Measurements from ENCODE around the gene CMYA5. TPM values are rescaled to one million over a fixed set of nuclear protein-coding genes. Genes with fewer than 3 reads are reported as not detected.
A peak's percentile ranks its signal among the peaks of the same experiment; 100 is the strongest.
"Not testable (repeated sequence)": the region's sequence is repeated elsewhere in the genome, so short reads cannot be mapped to it uniquely, and the experiment has no call there.

CMYA5 gene
- total RNA-seq, 2 experiments from 2014 or later = 0.13 to 0.16 TPM

DNA sequence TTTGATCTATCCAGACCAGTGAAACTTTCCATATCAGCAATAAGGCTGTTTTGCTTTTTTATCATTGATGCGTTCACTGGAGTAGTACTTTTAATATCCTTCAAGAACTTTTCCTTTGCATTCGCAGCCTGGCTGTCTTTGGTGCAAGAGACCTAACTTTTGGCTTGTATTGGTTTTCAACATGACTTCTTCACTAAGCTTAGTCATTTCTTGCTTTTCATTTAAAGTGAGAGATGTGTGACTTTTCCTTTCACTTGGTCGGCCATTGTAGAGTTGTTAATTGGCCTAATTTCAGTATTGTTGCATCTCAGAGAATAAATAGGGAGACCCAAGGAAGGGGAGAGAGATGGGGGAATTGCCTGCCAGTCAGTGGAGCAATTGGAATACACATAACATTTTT is 26.4 kb upstream of the CMYA5 start:
- POLR2A ChIA-PET = no interaction called here
- intact Hi-C loops (cut with micrococcal nuclease) = no loop called here
- Mint-ChIP-seq H3K36me3 (ENCODE audit: low read depth) (peaks cover 35% of the 10 kb centered on the region), H3K27ac (no peak overlapping the region), H3K27me3 (no peaks in the 10 kb centered on the region), H3K9me3 (no peaks in the 10 kb centered on the region), H3K4me1 (ENCODE audit: low read depth) (peaks cover 15% of the 10 kb centered on the region), H3K4me3 (no peak overlapping the region)
- TF ChIP-seq, protein P1, sequence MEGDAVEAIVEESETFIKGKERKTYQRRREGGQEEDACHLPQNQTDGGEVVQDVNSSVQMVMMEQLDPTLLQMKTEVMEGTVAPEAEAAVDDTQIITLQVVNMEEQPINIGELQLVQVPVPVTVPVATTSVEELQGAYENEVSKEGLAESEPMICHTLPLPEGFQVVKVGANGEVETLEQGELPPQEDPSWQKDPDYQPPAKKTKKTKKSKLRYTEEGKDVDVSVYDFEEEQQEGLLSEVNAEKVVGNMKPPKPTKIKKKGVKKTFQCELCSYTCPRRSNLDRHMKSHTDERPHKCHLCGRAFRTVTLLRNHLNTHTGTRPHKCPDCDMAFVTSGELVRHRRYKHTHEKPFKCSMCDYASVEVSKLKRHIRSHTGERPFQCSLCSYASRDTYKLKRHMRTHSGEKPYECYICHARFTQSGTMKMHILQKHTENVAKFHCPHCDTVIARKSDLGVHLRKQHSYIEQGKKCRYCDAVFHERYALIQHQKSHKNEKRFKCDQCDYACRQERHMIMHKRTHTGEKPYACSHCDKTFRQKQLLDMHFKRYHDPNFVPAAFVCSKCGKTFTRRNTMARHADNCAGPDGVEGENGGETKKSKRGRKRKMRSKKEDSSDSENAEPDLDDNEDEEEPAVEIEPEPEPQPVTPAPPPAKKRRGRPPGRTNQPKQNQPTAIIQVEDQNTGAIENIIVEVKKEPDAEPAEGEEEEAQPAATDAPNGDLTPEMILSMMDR (IDR thresholded peaks at IDR 0.05) = no peak
- ATAC-seq (peak; percentile 34), DNase-seq (no peak)
- CTCF ChIA-PET = interaction anchor here (0.9 to 1.6 kb wide), 2 partner anchors 33 to 111 kb away, joined by 3 read pairs; no protein-coding TSS in a partner anchor

DNA sequence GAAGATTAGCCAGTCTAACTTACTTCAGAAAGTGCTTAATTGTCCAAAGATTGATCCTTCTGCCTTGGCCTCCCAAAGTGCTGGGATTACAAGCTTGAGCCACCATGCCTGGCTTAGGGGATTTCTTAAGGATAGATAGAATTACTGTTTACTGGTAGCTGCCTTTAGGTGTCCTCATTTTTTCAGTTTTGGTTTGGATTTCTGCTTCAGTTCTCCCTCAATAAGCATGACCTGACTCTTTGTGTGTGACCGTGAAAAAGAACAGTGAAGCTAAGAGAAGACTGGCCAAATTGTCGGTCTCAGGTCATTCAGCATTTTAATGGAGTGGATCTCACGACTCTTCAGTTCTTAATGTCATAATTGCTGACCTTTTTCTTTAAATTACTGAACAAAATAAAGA is 22.9 kb upstream of the CMYA5 start:
- ChIA-PET POLR2A (no interaction called here), CTCF (interaction anchor here (0.9 to 1.5 kb wide), 4 partner anchors 8 to 642 kb away, joined by 3 to 5 read pairs (median 4); no protein-coding TSS in a partner anchor)
- no peaks in the 10 kb centered on the region for H3K9me3 Mint-ChIP-seq
- H3K4me1 Mint-ChIP-seq (ENCODE audit: low read depth) = peaks cover 15% of the 10 kb centered on the region
- TF ChIP-seq, protein P1 (IDR thresholded peaks at IDR 0.05) = no peak
- peak overlapping the region; percentile 13 for H3K27ac Mint-ChIP-seq
- H3K4me3 Mint-ChIP-seq = no peak overlapping the region
- DNase-seq (no peak), ATAC-seq (no peak)
- no peaks in the 10 kb centered on the region for H3K27me3 Mint-ChIP-seq
- intact Hi-C loops (cut with micrococcal nuclease) = no loop called here
- H3K36me3 Mint-ChIP-seq (ENCODE audit: low read depth) = peaks cover 34% of the 10 kb centered on the region

DNA sequence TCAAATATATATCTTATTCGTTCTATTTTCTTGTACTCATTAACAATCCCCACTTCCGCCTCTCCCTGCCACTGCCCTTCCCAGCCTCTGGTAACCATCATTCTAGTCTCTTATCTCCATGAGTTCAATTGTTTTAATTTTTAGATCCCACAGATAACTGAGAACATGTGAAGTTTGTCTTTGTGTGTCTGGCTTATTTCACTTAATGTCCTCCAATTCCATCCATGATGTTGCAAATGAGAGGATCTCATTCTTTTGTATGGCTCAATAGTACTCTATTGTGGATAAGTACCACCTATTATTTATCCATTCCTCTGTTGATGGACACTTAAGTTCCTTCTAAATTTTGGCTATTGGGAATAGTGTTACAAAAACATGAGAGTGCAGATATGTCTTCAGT is 17.2 kb upstream of the CMYA5 start:
- ChIA-PET CTCF (no interaction called here), POLR2A (no interaction called here)
- ATAC-seq (no peak), DNase-seq (no peak)
- Mint-ChIP-seq H3K27me3 (no peaks in the 10 kb centered on the region), H3K27ac (no peak overlapping the region), H3K4me3 (no peak overlapping the region), H3K36me3 (ENCODE audit: low read depth) (peaks cover 45% of the 10 kb centered on the region), H3K4me1 (ENCODE audit: low read depth) (peaks cover 5% of the 10 kb centered on the region), H3K9me3 (no peaks in the 10 kb centered on the region)
- TF ChIP-seq, protein P1 (IDR thresholded peaks at IDR 0.05) = no peak
- intact Hi-C loops (cut with micrococcal nuclease) = no loop called here

DNA sequence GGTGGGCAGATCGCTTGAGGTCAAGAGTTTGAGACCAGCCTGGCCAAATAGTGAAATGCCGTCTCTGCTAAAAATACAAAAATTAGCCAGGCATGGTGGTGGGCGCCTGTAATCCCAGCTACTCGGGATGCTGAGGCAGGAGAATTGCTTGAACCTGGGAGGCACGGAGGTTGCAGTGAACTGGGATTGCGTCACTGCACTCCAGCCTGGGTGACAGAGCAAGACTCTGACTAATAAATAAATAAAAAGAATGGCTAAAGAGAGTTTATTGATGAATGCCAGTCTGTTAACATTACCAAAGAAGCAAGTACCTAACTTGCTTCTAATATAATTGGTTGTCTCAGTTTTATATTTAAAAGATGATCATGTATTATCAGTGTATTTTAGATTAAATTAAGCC is 13.3 kb upstream of the CMYA5 start:
- CTCF ChIA-PET; H3K4me3 Mint-ChIP-seq; H3K27me3 Mint-ChIP-seq; H3K27ac Mint-ChIP-seq; POLR2A ChIA-PET; DNase-seq; intact Hi-C loops (cut with micrococcal nuclease); H3K9me3 Mint-ChIP-seq; ATAC-seq: not testable (repeated sequence)
- Mint-ChIP-seq H3K36me3 (ENCODE audit: low read depth) (peaks cover 34% of the 10 kb centered on the region), H3K4me1 (ENCODE audit: low read depth) (peaks cover 14% of the 10 kb centered on the region)

DNA sequence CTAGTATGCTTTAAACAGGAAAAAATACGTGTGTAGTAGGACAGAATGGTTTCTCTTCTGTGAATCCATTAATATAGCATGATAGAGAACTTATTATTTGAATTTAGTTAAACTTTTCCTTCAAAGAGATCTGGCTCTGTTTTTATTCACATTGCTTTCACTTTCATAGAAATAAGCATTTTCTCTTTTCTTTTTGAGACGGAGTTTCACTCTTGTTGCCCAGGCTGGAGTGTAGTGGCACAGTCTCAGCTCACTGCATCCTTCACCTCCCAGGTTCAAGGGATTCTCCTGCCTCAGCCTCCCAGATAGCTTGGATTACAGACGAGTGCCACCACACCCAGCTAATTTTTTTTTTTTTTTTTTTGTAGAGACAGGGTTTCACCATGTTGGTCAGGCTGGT is 7.5 kb upstream of the CMYA5 start:
- POLR2A ChIA-PET; H3K27me3 Mint-ChIP-seq; DNase-seq; intact Hi-C loops (cut with micrococcal nuclease); ATAC-seq; H3K9me3 Mint-ChIP-seq; H3K4me3 Mint-ChIP-seq: not testable (repeated sequence)
- Mint-ChIP-seq H3K4me1 (ENCODE audit: low read depth) (peaks cover 27% of the 10 kb centered on the region), H3K36me3 (ENCODE audit: low read depth) (peaks cover 42% of the 10 kb centered on the region), H3K27ac (peak overlapping the region; percentile 31)
- CTCF ChIA-PET = interaction anchor here (1.1 kb wide), 1 partner anchor 176 kb away, joined by 3 read pairs; no protein-coding TSS in a partner anchor

DNA sequence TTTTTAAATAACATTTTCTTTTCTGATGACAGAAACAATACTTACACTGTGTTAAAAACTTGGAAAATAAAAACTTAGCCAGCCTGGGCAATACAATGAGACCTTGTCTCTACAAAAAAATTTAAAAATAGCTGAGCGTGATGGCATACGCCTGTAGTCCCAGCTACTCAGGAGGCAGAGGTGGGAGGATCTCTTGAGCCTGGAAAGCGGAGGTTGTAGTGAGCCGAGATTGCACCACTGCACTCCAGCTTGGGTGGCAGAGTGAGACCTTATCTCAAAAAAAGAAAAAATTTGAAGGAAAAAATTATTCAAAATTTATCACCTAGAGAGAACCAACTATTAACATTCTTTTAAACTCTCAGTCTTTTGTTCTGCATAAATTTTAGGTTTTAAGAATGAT is 4.9 kb upstream of the CMYA5 start:
- ChIA-PET CTCF (no interaction called here), POLR2A (no interaction called here)
- ATAC-seq (no peak), DNase-seq (no peak)
- Mint-ChIP-seq H3K36me3 (ENCODE audit: low read depth) (peaks cover 62% of the 10 kb centered on the region), H3K4me1 (ENCODE audit: low read depth) (peaks cover 29% of the 10 kb centered on the region), H3K27ac (no peak overlapping the region), H3K4me3 (no peak overlapping the region), H3K9me3 (peaks cover 4% of the 10 kb centered on the region), H3K27me3 (no peaks in the 10 kb centered on the region)
- intact Hi-C loops (cut with micrococcal nuclease) = no loop called here
- TF ChIP-seq, protein P1 (IDR thresholded peaks at IDR 0.05) = no peak
